Prostate gland (tissue), 2 donors: Measurements from ENCODE around the gene STRIP1. TPM values are rescaled to one million over a fixed set of nuclear protein-coding genes. Genes with fewer than 3 reads are reported as not detected.

ENCODE experiments used
- DNase-seq: peaks from one replicate; pipeline ENCODE4 v3.0.0-alpha.2; 2019; ENCODE audit warnings: low spot score
- H3K27ac ChIP-seq, 2 donors: fragments of 200-600 bp; sonication (generic); 2 replicates each; pipeline ENCODE4 v1.5.1; 2017 to 2019
- H3K27me3 ChIP-seq: fragments of 200-600 bp; sonication (generic); replicated peaks from 2 replicates; pipeline ENCODE4 v1.5.1; 2019; ENCODE audit not compliant: insufficient read depth
- H3K36me3 ChIP-seq, 2 donors: fragments of 200-600 bp; sonication (generic); 1 replicate in 1 of 2; 2 replicates in 1 of 2; pipeline versions ENCODE4 v1.5.1 to v1.8.1; 2017 to 2019
- H3K4me1 ChIP-seq: fragments of 200-600 bp; sonication (generic); replicated peaks from 2 replicates; pipeline ENCODE4 v1.5.1; 2019
- H3K4me3 ChIP-seq, 2 donors: fragments of 200-600 bp; sonication (generic); 2 replicates each; pipeline ENCODE4 v1.5.1; 2017 to 2019
- H3K9me3 ChIP-seq: fragments of 200-600 bp; sonication (generic); 2 replicates; pipeline ENCODE4 v1.5.1; 2017
- CTCF ChIP-seq, 4 experiments: fragments of 200-600 bp in 2 of 4; fragments of 450-650 bp in 2 of 4; sonication (generic) in 2 of 4; IDR thresholded peaks; 1 replicate in 3 of 4; 2 replicates in 1 of 4; pipeline ENCODE4 v1.5.1; 2016 to 2019; ENCODE audit warnings: antibody characterized with exemption in 4 of 4, mild to moderate bottlenecking in 2 of 4, moderate library complexity in 2 of 4
- POLR2A ChIP-seq: fragments of 450-650 bp; IDR thresholded peaks from one replicate; pipeline ENCODE4 v1.6.1; 2016; ENCODE audit warnings: antibody characterized with exemption, mild to moderate bottlenecking
- POLR2AphosphoS5 ChIP-seq: sonication (generic); formaldehyde crosslinking; IDR thresholded peaks from one replicate; pipeline ENCODE4 v1.6.1; 2017; ENCODE audit warnings: antibody characterized with exemption
- WGBS: methylation state at CpG from one replicate; pipeline ENCODE4 v1.1.5; 2018; 5-methylcytosine and 5-hydroxymethylcytosine counted together
- intact Hi-C: fragments of 100-400 bp; cut with DNase I; formaldehyde crosslinking; loops from one replicate; pipeline ENCODE4 v1.14.2; 2022
- total RNA-seq, 2 donors: library from RNA; depleted of rRNA; stranded (reverse); fragments of >200 nt; gene quantifications; one replicate each; pipeline ENCODE4 v1.1.0, GENCODE V29; 2016

The STRIP1 gene
- total RNA-seq, 2 donors from 2014 or later, result 36.8 to 73.2 TPM

DNA sequence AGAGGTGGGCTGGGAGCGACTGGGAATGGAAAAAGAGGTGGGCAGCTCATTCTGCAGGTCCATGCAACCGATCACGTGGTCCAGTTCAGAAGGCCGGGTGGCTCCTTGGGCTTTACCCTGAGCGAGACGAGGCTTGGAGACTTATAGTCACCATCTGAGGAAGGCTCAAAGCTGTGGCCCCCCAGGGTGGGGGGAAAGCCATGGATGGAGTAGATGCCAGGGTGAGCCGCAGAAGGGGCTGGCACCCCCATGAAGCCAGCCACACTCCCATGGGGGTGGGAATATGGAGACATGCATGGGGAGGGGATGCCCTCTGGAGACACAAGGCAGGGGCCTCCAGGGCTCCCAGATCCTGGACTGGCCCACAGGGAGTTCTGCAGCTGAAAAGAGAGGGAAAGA, 26.2 kb downstream of the STRIP1 start:
- H3K27me3 ChIP-seq, result no peaks in the 10 kb centered on the region
- intact Hi-C loops, result no loop called here
- H3K4me3 ChIP-seq, result no peak overlapping the region
- H3K36me3 ChIP-seq, result no peaks in the 10 kb centered on the region
- H3K27ac ChIP-seq, result no peak overlapping the region
- DNase-seq, result no peak
- H3K4me1 ChIP-seq, result no peaks in the 10 kb centered on the region
- WGBS, result 94% methylated on average over 7 of the region's 7 CpGs
- TF ChIP-seq POLR2AphosphoS5 (no peak), POLR2A (no peak), CTCF (IDR thresholded peaks at IDR 0.05) (no peak)
- no peaks in the 10 kb centered on the region for H3K9me3 ChIP-seq

- Histone ChIP-seq H3K4me1 (no peaks in the 10 kb centered on the region), H3K36me3 (no peaks in the 10 kb centered on the region), H3K9me3 (no peaks in the 10 kb centered on the region), H3K27ac (no peak overlapping the region), H3K27me3 (no peaks in the 10 kb centered on the region), H3K4me3 (no peak overlapping the region)
- 94% methylated on average over 10 of the region's 10 CpGs for WGBS
- intact Hi-C loops, result no loop called here
- no peak for DNase-seq
- TF ChIP-seq CTCF (IDR thresholded peaks at IDR 0.05) (no peak), POLR2AphosphoS5 (no peak), POLR2A (no peak)
These were observed 26.9 kb downstream of the STRIP1 start for GRCh38 chr1:110061341-110061740.

DNA sequence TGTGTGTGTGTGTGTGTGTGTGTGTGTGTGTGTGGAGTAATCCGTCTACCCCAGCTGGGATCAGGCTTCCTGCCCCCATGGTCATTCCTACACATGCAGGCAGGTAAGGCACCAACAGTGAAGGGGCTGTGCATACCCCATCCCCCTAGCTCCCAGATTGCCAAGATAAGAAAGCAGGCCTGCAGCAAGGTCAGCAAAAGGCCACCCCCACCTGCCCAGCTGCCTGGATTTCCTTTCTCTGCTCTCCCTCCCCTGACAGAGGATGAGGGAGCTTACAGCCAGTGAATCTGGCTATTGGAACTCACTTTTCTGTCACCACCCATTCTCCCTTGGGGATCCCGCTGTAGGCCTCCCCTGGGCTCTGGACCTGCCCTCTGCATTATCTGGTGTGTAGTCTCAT, 28.2 kb downstream of the STRIP1 start:
- Histone ChIP-seq H3K36me3 (no peaks in the 10 kb centered on the region), H3K4me3 (no peak overlapping the region), H3K27ac (no peak overlapping the region), H3K27me3 (peaks cover 2% of the 10 kb centered on the region), H3K9me3 (no peaks in the 10 kb centered on the region), H3K4me1 (no peaks in the 10 kb centered on the region)
- 84% methylated on average over 2 of the region's 2 CpGs for WGBS
- intact Hi-C loops, result no loop called here
- DNase-seq, result no peak
- TF ChIP-seq CTCF (IDR thresholded peaks at IDR 0.05) (no peak), POLR2AphosphoS5 (no peak), POLR2A (no peak)

DNA sequence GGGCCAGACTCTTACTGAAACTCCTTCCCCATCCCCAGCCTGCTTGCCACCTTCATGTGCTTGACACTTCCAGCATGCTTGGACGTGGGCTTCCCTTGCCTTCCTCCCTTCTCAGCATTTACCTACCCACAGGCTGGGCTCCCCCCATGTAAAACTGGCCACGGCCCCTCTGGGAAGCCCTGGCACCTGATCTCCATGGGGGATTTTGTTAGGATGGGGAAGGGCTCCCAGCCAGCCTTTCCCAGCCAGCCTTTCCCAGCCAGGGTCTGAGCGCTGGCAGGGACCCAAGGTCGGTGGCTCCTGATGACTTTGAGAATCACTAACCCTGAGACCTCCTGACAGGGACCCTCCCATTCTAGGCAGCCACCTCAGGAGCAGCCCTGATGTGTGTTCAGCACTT, 29.4 kb downstream of the STRIP1 start:
- H3K4me1 ChIP-seq, result no peaks in the 10 kb centered on the region
- TF ChIP-seq CTCF (IDR thresholded peaks at IDR 0.05) (no peak), POLR2AphosphoS5 (no peak), POLR2A (no peak)
- no peak for DNase-seq
- no peak overlapping the region for H3K4me3 ChIP-seq
- intact Hi-C loops, result no loop called here
- H3K9me3 ChIP-seq, result no peaks in the 10 kb centered on the region
- peaks cover 14% of the 10 kb centered on the region for H3K27me3 ChIP-seq
- 56% methylated on average over 4 of the region's 4 CpGs for WGBS
- no peaks in the 10 kb centered on the region for H3K36me3 ChIP-seq
- no peak overlapping the region for H3K27ac ChIP-seq

DNA sequence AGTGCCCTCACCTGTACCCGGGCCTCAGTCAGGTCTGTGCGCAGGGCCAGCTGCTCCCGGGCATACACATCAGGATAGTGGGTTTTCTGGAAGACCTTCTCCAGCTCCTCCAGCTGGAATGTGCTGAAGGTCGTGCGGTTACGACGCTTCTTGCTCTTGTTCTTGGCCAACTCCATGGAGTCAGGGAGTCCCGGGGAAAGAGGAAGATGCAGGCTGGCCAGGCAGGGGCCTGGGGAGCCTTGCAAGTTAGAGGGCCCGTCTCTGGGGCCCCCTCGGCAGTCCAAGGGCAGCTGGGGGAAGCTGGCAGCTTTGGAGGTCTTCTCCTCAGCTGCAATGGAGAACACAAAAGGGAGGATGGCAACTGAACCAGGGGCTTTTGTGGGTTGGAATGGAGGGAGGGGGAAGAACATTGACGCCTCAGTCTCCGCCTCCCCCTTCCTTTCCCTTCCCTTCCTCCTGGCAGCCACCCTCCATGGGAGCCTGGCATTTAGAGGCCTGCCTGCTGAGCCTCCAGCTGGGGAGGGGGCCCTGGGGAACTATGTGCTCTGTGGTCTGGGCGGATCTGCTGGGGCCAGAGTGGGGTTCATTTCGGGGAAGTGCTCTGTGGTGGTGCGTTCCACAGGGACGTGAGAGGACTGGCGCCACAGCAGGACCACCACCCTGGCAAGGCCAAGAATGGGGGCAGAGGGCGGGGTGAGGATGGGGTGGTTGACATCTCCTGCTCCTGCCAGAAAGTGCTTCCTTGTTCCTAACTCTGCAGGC, 30.3 kb downstream of the STRIP1 start:
- H3K4me3 ChIP-seq, result no peak overlapping the region
- H3K27me3 ChIP-seq, result peaks cover 22% of the 10 kb centered on the region
- no peaks in the 10 kb centered on the region for H3K9me3 ChIP-seq
- H3K27ac ChIP-seq, result no peak overlapping the region
- DNase-seq, result no peak
- no peak for TF ChIP-seq POLR2AphosphoS5
- no peak for TF ChIP-seq POLR2A
- no peak for TF ChIP-seq CTCF (IDR thresholded peaks at IDR 0.05)
- no peaks in the 10 kb centered on the region for H3K4me1 ChIP-seq
- intact Hi-C loops, result no loop called here
- WGBS, result 87% methylated on average over 18 of the region's 18 CpGs
- H3K36me3 ChIP-seq, result no peaks in the 10 kb centered on the region
